Measurements from ENCODE around the gene C7orf33. TPM values are rescaled to one million over a fixed set of nuclear protein-coding genes. Genes with fewer than 3 reads are reported as not detected.

Gene C7orf33
- total RNA-seq, 3 donors from 2014 or later = not detected

- H3K4me1 ChIP-seq = no peaks in the 10 kb centered on the region
- H3K27me3 ChIP-seq = no peaks in the 10 kb centered on the region
- intact Hi-C loops (cut with DNase I; ENCODE audit: low total_unique reads) = no loop called here
- TF ChIP-seq POLR2A (IDR thresholded peaks at IDR 0.05) (no peak), POLR2AphosphoS5 (IDR thresholded peaks at IDR 0.05) (no peak), CTCF (IDR thresholded peaks at IDR 0.05) (no peak)
- no peak overlapping the region for H3K4me3 ChIP-seq
- H3K36me3 ChIP-seq = no peaks in the 10 kb centered on the region
- H3K9me3 ChIP-seq = no peaks in the 10 kb centered on the region
- no peak overlapping the region for H3K27ac ChIP-seq
- no peak for DNase-seq (ENCODE audit: low spot score in 2 of 2)
Observed at GRCh38 chr7:148637094-148637493, 46.5 kb downstream of the C7orf33 start.

DNA sequence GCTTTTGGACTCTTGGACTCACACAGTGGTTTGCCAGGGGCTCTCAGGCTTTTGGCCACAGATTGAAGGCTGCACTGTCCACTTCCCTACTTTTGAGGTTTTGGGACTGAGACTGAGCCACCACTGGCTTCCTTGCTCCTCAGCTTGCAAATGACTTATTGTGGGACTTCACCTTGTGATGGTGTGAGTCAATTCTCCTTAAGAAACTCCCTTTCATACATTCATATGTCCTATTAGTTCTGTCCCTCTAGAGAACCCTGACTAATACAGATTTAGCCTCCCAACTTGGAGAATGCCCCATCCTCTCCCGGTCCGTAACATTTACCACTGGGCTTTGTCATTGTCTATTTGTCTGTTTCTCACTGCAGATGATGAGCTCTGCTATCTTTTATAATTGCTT is 55.3 kb downstream of the C7orf33 start:
- Histone ChIP-seq H3K27ac (no peak overlapping the region), H3K4me3 (no peak overlapping the region), H3K27me3 (peaks cover 0 to 4% of the 10 kb centered on the region in 2 donors), H3K9me3 (no peaks in the 10 kb centered on the region), H3K36me3 (no peaks in the 10 kb centered on the region), H3K4me1 (no peaks in the 10 kb centered on the region)
- TF ChIP-seq POLR2AphosphoS5 (IDR thresholded peaks at IDR 0.05) = no peak
- no peak for TF ChIP-seq CTCF (IDR thresholded peaks at IDR 0.05)
- no peak for TF ChIP-seq POLR2A (IDR thresholded peaks at IDR 0.05)
- no peak for DNase-seq (ENCODE audit: low spot score in 2 of 2)
- intact Hi-C loops (cut with DNase I; ENCODE audit: low total_unique reads) = loop anchor here (10.0 kb wide), 1 partner anchor 1571 kb away; no protein-coding TSS in a partner anchor

DNA sequence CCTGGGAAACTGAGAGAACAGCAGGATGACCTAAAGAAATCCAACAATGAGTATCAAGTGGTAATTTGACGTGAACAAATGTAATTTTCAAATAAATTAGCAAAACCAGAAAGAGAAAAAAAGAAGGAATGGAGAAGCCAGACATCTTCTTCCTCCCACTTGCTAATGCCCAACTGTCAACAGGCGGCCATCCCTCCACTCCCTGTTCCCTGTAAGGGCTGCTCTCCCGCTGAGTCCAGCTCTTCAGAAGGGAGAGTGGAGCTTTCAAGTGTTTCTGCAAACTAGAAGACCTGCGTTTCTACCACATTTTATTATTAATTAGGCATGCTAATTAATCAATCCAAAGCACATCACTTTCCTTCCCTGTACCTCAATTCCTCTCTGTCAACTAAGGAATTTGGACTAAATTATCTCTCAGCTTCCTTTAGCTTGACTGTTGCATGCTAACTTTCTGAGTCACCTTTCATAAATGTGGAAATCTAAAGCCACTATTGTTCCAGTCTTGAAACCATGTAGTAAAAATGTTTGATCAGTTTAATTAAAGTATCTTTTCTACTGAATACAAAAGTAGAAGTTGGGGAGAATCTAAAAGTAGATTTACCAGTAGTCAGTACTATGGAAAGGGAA is 59.8 kb downstream of the C7orf33 start:
- no peak for TF ChIP-seq POLR2A (IDR thresholded peaks at IDR 0.05)
- no peak for TF ChIP-seq POLR2AphosphoS5 (IDR thresholded peaks at IDR 0.05)
- DNase-seq (ENCODE audit: low spot score in 2 of 2) = no peak
- H3K9me3 ChIP-seq = no peaks in the 10 kb centered on the region
- no peak overlapping the region for H3K4me3 ChIP-seq
- no peaks in the 10 kb centered on the region for H3K27me3 ChIP-seq
- H3K27ac ChIP-seq = no peak overlapping the region
- H3K36me3 ChIP-seq = no peaks in the 10 kb centered on the region
- H3K4me1 ChIP-seq = no peaks in the 10 kb centered on the region
- intact Hi-C loops (cut with DNase I; ENCODE audit: low total_unique reads) = no loop called here

GRCh38 chr7:148652773-148653172 is 62.2 kb downstream of the C7orf33 start:
- no peaks in the 10 kb centered on the region for H3K4me1 ChIP-seq
- H3K27ac ChIP-seq = no peak overlapping the region
- no peak for DNase-seq (ENCODE audit: low spot score in 2 of 2)
- TF ChIP-seq POLR2AphosphoS5 (IDR thresholded peaks at IDR 0.05) (no peak), CTCF (IDR thresholded peaks at IDR 0.05) (no peak), POLR2A (IDR thresholded peaks at IDR 0.05) (no peak)
- H3K36me3 ChIP-seq = no peaks in the 10 kb centered on the region
- no peak overlapping the region for H3K4me3 ChIP-seq
- intact Hi-C loops (cut with DNase I; ENCODE audit: low total_unique reads) = no loop called here
- H3K27me3 ChIP-seq = no peaks in the 10 kb centered on the region
- no peaks in the 10 kb centered on the region for H3K9me3 ChIP-seq

GRCh38 chr7:148657929-148658328 is 67.4 kb downstream of the C7orf33 start:
- H3K9me3 ChIP-seq = no peaks in the 10 kb centered on the region
- intact Hi-C loops (cut with DNase I; ENCODE audit: low total_unique reads) = no loop called here

More at GRCh38 chr7:148657929-148658328, 67.4 kb downstream of the C7orf33 start:
- Histone ChIP-seq H3K36me3 (no peaks in the 10 kb centered on the region), H3K4me3 (no peak overlapping the region), H3K27ac (no peak overlapping the region), H3K27me3 (no peaks in the 10 kb centered on the region), H3K4me1 (no peaks in the 10 kb centered on the region)
- no peak for DNase-seq (ENCODE audit: low spot score in 2 of 2)
- no peak for TF ChIP-seq POLR2A (IDR thresholded peaks at IDR 0.05)
- no peak for TF ChIP-seq CTCF (IDR thresholded peaks at IDR 0.05)
- TF ChIP-seq POLR2AphosphoS5 (IDR thresholded peaks at IDR 0.05) = no peak
